ENCODE results near the gene HS3ST6. TPM values are rescaled to one million over a fixed set of nuclear protein-coding genes. Genes with fewer than 3 reads are reported as not detected.

HS3ST6 gene
- total and polyA plus RNA-seq, 2 of the 13 experiments (the other 11 are each of a cell fraction or from before 2014, with no cell fraction given), result not detected

GRCh38 chr16:1964506-1965395 lies 46.5 kb upstream of the HS3ST6 start, which contains the start of gene RPS2 (continued):
- TF ChIP-seq MEIS2 (CRISPR knock-in tag; IDR thresholded peaks at IDR 0.05) (peak; percentile 64; the same call in 1 of the 2 replicates), ARNT2 (CRISPR knock-in tag; IDR thresholded peaks at IDR 0.05; ENCODE audit: low read depth) (peak; percentile 87), RORA (CRISPR knock-in tag; IDR thresholded peaks at IDR 0.05) (0 out of 2 replicates have a peak, but pooled peaks have one; percentile 58), HNF1B (CRISPR knock-in tag; IDR thresholded peaks at IDR 0.05) (peak; percentile 69), LCORL (IDR thresholded peaks at IDR 0.05) (no peak), LCORL (CRISPR knock-in tag; IDR thresholded peaks at IDR 0.05) (0 out of 2 replicates have a peak, but pooled peaks have one; percentile 26), ZNF136 (CRISPR knock-in tag; IDR thresholded peaks at IDR 0.05; ENCODE audit: low read depth) (no peak), MAFF (IDR thresholded peaks at IDR 0.05; ENCODE audit: low read depth, low read length) (no peak), JARID2 (CRISPR knock-in tag; IDR thresholded peaks at IDR 0.05; ENCODE audit: insufficient replicate concordance) (no peak), NPAS2 (CRISPR knock-in tag; IDR thresholded peaks at IDR 0.05; ENCODE audit: borderline replicate concordance) (0 out of 2 replicates have a peak, but pooled peaks have one; percentile 20), ZFP36L2 (CRISPR knock-in tag; IDR thresholded peaks at IDR 0.05) (no peak), ZNF672 (CRISPR knock-in tag; IDR thresholded peaks at IDR 0.05) (no peak), POLR2A (IDR thresholded peaks at IDR 0.05; ENCODE audit: insufficient read depth in 1 of 2, low read depth in 2 of 2, low read length in 2 of 2) (peak; percentile 100), ZNF709 (CRISPR knock-in tag; IDR thresholded peaks at IDR 0.05) (peak; percentile 90; the same call in 1 of the 2 replicates), POLR2AphosphoS5 (IDR thresholded peaks at IDR 0.05; ENCODE audit: low read depth, low read length) (peak; percentile 100), HNRNPLL (IDR thresholded peaks at IDR 0.05; ENCODE audit: low read depth, low read length, poor library complexity, severe bottlenecking) (peak; percentile 61), MIXL1 (CRISPR knock-in tag; IDR thresholded peaks at IDR 0.05) (no peak), SIX1 (CRISPR knock-in tag; IDR thresholded peaks at IDR 0.05; ENCODE audit: borderline replicate concordance) (no peak), RARG (CRISPR knock-in tag; IDR thresholded peaks at IDR 0.05; ENCODE audit: low read depth) (no peak), SALL2 (CRISPR knock-in tag; IDR thresholded peaks at IDR 0.05) (peak; percentile 74; the same call in 1 of the 2 replicates)
- TF ChIP-seq, protein P1, sequence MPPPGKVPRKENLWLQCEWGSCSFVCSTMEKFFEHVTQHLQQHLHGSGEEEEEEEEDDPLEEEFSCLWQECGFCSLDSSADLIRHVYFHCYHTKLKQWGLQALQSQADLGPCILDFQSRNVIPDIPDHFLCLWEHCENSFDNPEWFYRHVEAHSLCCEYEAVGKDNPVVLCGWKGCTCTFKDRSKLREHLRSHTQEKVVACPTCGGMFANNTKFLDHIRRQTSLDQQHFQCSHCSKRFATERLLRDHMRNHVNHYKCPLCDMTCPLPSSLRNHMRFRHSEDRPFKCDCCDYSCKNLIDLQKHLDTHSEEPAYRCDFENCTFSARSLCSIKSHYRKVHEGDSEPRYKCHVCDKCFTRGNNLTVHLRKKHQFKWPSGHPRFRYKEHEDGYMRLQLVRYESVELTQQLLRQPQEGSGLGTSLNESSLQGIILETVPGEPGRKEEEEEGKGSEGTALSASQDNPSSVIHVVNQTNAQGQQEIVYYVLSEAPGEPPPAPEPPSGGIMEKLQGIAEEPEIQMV (CRISPR knock-in tag; IDR thresholded peaks at IDR 0.05; ENCODE audit: low read depth), result peak; percentile 37; the same call in 1 of the 2 replicates
- TF ChIP-seq, protein P2, sequence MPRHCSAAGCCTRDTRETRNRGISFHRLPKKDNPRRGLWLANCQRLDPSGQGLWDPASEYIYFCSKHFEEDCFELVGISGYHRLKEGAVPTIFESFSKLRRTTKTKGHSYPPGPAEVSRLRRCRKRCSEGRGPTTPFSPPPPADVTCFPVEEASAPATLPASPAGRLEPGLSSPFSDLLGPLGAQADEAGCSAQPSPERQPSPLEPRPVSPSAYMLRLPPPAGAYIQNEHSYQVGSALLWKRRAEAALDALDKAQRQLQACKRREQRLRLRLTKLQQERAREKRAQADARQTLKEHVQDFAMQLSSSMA (CRISPR knock-in tag; IDR thresholded peaks at IDR 0.05), result no peak
- TF ChIP-seq, protein P3, sequence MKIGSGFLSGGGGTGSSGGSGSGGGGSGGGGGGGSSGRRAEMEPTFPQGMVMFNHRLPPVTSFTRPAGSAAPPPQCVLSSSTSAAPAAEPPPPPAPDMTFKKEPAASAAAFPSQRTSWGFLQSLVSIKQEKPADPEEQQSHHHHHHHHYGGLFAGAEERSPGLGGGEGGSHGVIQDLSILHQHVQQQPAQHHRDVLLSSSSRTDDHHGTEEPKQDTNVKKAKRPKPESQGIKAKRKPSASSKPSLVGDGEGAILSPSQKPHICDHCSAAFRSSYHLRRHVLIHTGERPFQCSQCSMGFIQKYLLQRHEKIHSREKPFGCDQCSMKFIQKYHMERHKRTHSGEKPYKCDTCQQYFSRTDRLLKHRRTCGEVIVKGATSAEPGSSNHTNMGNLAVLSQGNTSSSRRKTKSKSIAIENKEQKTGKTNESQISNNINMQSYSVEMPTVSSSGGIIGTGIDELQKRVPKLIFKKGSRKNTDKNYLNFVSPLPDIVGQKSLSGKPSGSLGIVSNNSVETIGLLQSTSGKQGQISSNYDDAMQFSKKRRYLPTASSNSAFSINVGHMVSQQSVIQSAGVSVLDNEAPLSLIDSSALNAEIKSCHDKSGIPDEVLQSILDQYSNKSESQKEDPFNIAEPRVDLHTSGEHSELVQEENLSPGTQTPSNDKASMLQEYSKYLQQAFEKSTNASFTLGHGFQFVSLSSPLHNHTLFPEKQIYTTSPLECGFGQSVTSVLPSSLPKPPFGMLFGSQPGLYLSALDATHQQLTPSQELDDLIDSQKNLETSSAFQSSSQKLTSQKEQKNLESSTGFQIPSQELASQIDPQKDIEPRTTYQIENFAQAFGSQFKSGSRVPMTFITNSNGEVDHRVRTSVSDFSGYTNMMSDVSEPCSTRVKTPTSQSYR (CRISPR knock-in tag; IDR thresholded peaks at IDR 0.05; ENCODE audit: borderline replicate concordance), result no peak
